HG02678 (cell line): ENCODE measurements around the gene RARA.

Experiments used
- ATAC-seq: cut with Tn5 transposase; IDR thresholded peaks from one replicate; pipeline ENCODE4 v1.9.1; 2021; ENCODE audit warnings: mild to moderate bottlenecking, moderate library complexity; ENCODE audit not compliant: unreplicated experiment

Gene RARA

DNA sequence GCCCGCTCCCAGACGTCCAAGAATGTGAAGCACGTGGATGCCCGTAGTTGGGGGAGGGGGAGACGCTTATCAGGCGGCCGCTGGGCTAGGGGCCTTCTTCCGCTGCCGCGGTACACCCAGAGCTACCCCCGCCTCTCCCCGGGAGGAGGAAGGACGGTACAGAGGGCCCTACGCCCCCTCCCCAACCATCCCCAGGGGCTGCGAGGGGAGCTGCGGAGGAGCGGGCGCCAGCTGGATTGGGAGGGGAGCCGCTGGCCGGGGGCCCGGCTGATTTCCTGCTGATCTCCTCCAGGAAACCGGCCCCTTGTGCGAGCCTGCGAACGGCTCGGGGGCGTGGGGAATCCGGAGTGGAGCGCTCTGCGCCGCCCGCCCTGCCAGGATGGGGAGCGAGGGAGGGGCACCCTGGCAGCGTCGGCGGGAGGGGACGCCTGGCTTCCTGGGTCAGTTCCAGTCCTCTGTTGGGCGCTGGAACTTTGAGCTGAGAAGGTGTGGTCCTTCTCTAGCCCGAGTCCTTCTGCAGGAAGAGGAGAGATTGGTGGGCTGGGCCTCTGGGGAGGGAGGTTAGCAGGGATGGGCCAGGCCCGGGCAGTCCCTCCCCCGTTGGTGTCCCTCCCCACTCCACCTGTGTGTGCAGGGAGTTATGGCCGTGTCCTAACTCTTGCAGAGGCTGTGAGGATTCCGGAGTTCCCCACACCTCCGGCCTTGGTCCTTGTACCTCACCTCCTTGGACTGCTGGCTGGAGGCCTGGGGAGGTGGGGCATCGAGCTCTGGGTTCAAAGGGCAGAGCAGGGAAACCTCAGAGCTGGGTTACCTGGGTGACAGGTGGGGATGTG, 36.4 kb downstream of the RARA start:
- ATAC-seq: no peak

GRCh38 chr17:40345994-40346764, 37.2 kb downstream of the RARA start:
- ATAC-seq: no peak

GRCh38 chr17:40346765-40347158, 37.8 kb downstream of the RARA start:
- no peak for ATAC-seq

- ATAC-seq: no peak
Measured at GRCh38 chr17:40347319-40348135, 38.5 kb downstream of the RARA start.

GRCh38 chr17:40348136-40348504, 39.1 kb downstream of the RARA start:
- ATAC-seq: no peak

GRCh38 chr17:40348562-40349476, 39.8 kb downstream of the RARA start:
- no peak for ATAC-seq

DNA sequence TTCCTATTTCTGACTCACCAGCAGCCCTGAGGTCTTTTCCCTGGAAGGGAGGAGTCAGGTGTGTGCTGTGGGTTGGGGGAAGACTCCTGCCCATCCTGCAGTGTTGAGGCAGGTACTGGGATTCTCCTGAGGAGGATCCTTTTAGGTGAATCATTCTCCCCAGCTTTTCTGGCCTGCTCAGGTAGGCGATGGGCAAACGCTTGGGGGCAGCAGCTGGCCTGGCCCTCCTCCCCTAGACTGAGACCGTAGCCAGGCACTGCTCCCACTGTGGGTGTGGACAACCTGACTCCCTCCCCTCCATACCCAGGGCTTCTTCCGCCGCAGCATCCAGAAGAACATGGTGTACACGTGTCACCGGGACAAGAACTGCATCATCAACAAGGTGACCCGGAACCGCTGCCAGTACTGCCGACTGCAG, 40.5 kb downstream of the RARA start:
- ATAC-seq: no peak

GRCh38 chr17:40349895-40350688, 41.1 kb downstream of the RARA start:
- no peak for ATAC-seq

DNA sequence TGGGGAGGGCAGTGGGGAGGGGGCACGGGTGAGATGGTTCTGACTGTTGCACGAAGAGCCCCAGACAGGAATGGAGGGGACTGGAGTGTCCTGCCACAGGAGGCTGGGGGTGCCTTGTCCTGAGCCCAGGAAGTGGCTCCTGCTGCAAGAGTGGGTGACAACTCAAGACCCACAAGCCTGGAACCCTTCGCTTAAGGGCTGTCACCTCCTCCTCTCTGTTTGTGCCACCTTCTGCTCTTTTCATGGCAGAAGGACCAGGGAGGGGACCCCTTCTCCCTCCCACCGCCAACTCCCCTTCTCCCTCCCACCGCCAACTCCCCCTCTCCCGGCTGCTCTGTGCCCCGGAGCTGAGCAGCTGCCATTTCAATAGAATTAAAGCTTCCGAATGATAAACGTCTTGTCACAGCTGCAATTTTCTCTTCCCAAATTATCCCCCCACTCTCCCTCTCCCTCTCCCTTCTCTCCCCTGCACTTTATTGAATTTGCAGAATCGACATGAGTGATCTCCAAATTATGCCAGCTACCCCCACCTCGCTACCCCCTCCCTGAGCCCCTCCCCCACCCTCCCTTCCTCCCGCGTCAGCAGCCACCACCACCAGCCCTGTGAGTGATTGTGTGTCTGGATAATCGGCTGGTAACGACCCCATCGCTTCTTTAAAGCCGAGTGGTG, 41.8 kb downstream of the RARA start:
- no peak for ATAC-seq

GRCh38 chr17:40351359-40352236, 42.6 kb downstream of the RARA start:
- no peak for ATAC-seq

- ATAC-seq: no peak
Measured at GRCh38 chr17:40352237-40352778, 43.3 kb downstream of the RARA start.

DNA sequence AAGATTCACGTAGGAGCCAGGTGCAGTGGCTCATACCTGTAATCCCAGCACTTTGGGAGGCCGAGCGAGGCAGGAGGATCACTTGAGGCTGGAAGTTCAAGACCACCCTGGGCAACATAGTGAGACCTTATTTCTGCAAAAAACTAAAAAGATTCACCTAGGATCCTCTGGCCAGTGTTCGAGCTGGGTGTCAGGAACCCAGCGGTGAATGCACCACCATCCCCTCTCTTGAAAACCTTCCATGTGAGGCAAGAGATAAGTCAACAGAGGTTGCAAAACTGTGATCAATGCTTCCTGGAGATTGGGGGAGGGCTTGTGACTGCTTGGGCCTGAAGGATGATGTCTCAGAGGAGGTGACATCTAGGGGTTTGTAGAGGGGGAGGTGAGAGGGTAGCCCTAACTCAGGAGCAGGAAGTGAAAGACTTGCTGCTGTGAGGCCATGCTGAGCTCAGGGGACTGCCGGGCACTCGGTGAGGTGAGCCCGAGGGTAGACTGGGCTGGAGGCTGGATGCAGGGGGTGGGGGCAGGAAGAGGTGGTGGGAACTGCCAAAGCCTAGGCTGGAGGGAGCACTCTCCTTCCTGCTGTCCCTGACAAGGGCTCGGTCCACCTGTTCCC, 43.9 kb downstream of the RARA start:
- no peak for ATAC-seq

DNA sequence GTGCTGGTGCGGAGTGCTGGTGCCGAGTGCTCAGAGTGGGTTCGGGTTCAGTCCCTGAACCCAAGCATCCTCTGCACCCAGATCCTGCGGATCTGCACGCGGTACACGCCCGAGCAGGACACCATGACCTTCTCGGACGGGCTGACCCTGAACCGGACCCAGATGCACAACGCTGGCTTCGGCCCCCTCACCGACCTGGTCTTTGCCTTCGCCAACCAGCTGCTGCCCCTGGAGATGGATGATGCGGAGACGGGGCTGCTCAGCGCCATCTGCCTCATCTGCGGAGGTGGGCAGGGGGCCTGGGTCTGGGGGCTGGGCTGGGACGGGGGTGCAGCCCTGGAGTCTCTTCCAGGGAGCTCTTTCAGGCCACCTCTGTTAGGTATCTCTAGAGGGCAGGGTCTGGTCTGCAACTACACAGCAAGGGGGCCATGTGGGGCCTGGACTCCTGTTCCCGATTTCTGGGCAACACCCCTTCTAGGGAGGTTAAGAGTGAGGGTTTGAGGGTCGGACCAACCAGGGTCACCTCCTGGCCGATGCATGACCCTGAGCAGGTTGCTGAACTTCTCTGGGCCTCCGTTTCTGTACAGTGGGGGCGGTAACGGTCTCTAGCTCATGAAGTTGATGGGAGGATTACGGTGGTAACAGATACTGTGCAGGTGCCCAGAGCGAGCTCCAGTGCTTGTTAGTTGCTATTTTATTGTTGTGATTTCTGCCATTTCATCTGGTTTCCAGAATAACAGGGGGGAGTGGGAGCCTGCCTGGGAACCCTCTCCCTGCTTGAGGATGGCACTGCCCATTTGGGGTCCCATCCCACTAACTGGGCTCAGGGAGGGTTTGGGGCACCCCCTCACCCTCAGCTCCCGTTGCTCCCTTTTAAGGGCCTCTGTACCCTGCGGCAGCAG, 45.5 kb downstream of the RARA start:
- no peak for ATAC-seq

DNA sequence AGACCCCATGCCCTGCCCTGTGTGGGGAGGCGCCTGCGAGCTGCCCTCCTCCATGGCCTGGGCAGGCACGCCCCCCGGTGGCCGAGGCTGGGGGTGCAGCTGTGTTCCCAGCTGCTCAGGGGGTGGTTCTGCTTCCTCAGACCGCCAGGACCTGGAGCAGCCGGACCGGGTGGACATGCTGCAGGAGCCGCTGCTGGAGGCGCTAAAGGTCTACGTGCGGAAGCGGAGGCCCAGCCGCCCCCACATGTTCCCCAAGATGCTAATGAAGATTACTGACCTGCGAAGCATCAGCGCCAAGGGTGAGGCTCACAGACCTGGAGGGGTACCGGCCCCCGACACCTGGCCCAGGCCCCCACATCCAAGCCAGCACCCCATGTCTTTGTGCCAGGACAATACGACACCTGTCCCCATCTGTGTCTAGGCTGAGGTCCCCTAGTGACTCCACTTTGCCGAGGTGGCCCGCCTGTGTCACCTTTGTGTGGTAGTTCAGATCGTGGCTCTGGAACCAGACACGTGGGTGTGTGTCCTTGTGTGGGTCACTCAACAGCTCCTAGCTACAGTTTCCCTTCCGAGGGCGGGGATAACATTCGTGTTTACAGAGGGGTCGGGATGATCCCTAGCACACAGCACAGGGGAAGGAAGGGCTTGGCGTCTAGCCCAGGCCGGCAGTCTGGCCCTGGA, 46.3 kb downstream of the RARA start:
- ATAC-seq: no peak

- no peak for ATAC-seq
Measured at GRCh38 chr17:40355804-40356758, 47.1 kb downstream of the RARA start.
